ENCODE data around the gene CDC42EP2. TPM values are rescaled to one million over a fixed set of nuclear protein-coding genes. Genes with fewer than 3 reads are reported as not detected.

The CDC42EP2 gene
- total RNA-seq, 2 experiments from 2014 or later, result 0.96 TPM; not detected in 1

- Mint-ChIP-seq H3K4me1 (ENCODE audit: low read depth) (peaks cover 44% of the 10 kb centered on the region), H3K4me3 (peak overlapping the region; percentile 92), H3K27me3 (no peaks in the 10 kb centered on the region), H3K27ac (peak overlapping the region; percentile 92), H3K9me3 (no peaks in the 10 kb centered on the region), H3K36me3 (ENCODE audit: low read depth) (peaks cover 38% of the 10 kb centered on the region)
- intact Hi-C loops (cut with DNase I, micrococcal nuclease), result loop anchor here (5.0 kb wide), 2 partner anchors 72 to 107 kb away; partner anchors contain the start of gene POLA2 (in 2 of the 2)
- ATAC-seq (ENCODE audit: poor library complexity) (no peak), DNase-seq (no peak)
- TF ChIP-seq, protein P1, sequence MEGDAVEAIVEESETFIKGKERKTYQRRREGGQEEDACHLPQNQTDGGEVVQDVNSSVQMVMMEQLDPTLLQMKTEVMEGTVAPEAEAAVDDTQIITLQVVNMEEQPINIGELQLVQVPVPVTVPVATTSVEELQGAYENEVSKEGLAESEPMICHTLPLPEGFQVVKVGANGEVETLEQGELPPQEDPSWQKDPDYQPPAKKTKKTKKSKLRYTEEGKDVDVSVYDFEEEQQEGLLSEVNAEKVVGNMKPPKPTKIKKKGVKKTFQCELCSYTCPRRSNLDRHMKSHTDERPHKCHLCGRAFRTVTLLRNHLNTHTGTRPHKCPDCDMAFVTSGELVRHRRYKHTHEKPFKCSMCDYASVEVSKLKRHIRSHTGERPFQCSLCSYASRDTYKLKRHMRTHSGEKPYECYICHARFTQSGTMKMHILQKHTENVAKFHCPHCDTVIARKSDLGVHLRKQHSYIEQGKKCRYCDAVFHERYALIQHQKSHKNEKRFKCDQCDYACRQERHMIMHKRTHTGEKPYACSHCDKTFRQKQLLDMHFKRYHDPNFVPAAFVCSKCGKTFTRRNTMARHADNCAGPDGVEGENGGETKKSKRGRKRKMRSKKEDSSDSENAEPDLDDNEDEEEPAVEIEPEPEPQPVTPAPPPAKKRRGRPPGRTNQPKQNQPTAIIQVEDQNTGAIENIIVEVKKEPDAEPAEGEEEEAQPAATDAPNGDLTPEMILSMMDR (IDR thresholded peaks at IDR 0.05), result no peak
- ChIA-PET CTCF (interaction anchor here (0.9 to 6.9 kb wide), 5 partner anchors 8 to 109 kb away, joined by 3 to 55 read pairs (median 4); partner anchors contain the start of gene CDC42EP2), POLR2A (interaction anchor here (0.9 to 3.5 kb wide), 7 partner anchors 14 to 1509 kb away, joined by 3 to 42 read pairs (median 5); partner anchors contain the start of genes CFL1, MALAT1 and RCE1)
- no peaks in the 10 kb centered on the region for H3K27me3 ChIP-seq (ENCODE audit: control insufficient read depth in 1 of 2, insufficient read depth in 2 of 2, low read length in 2 of 2)
- H3K36me3 ChIP-seq (ENCODE audit: insufficient read depth, low read length), result peaks cover 9% of the 10 kb centered on the region
- peaks cover 26% of the 10 kb centered on the region for H3K4me1 ChIP-seq (ENCODE audit: insufficient read depth, low read length)
- H3K27ac ChIP-seq (ENCODE audit: low read depth in 1 of 2, low read length in 2 of 2), result no peak overlapping the region
- H3K9me3 ChIP-seq (ENCODE audit: control insufficient read depth in 1 of 2, insufficient read depth in 1 of 2, low read length in 2 of 2), result no peaks in the 10 kb centered on the region
- peak overlapping the region; percentile 99 for H3K4me3 ChIP-seq (ENCODE audit: low read length)
These were observed 20.1 kb downstream of the CDC42EP2 start for GRCh38 chr11:65334696-65335295.

DNA sequence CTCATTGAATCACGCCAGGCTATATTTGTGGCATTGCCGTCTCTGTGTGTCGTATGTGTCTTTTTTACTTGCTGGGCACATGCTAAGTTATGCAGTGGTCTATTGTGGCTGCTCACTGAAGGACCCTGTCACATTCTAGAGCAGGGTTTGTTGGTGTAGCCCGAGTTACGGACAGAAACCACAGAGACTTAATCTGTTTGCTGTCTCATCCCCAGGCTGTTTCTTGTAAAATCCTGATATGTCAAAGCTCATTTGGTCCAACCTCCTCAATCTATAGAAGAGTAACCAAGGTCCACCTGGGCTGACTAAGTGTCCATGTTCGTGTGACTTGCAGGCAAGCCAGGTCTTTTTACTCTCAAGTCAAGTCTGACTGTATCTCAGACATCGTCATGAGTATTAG is 24.0 kb downstream of the CDC42EP2 start:
- peak overlapping the region; percentile 10 for H3K27ac Mint-ChIP-seq

GRCh38 chr11:65340226-65340625 is 25.6 kb downstream of the CDC42EP2 start:
- H3K4me1 ChIP-seq (ENCODE audit: insufficient read depth, low read length), result peaks cover 16% of the 10 kb centered on the region
- H3K9me3 Mint-ChIP-seq, result no peaks in the 10 kb centered on the region
- DNase-seq (no peak), ATAC-seq (ENCODE audit: poor library complexity) (no peak)
- H3K27me3 ChIP-seq (ENCODE audit: control insufficient read depth in 1 of 2, insufficient read depth in 2 of 2, low read length in 2 of 2), result no peaks in the 10 kb centered on the region
- H3K9me3 ChIP-seq (ENCODE audit: control insufficient read depth in 1 of 2, insufficient read depth in 1 of 2, low read length in 2 of 2), result no peaks in the 10 kb centered on the region
- TF ChIP-seq, protein P1 (IDR thresholded peaks at IDR 0.05), result no peak
- H3K4me1 Mint-ChIP-seq (ENCODE audit: low read depth), result peaks cover 31% of the 10 kb centered on the region
- H3K27ac ChIP-seq (ENCODE audit: low read depth in 1 of 2, low read length in 2 of 2), result no peak overlapping the region
- H3K36me3 Mint-ChIP-seq (ENCODE audit: low read depth), result peaks cover 75% of the 10 kb centered on the region
- H3K27me3 Mint-ChIP-seq, result no peaks in the 10 kb centered on the region
- intact Hi-C loops (cut with DNase I, micrococcal nuclease), result no loop called here
- peak overlapping the region; percentile 6 for H3K27ac Mint-ChIP-seq
- no peak overlapping the region for H3K4me3 Mint-ChIP-seq
- ChIA-PET CTCF (interaction anchor here (0.8 to 1.3 kb wide), 2 partner anchors 9 to 10 kb away, joined by 3 to 4 read pairs; no protein-coding TSS in a partner anchor), POLR2A (no interaction called here)
- H3K4me3 ChIP-seq (ENCODE audit: low read length), result no peak overlapping the region
- peaks cover 62% of the 10 kb centered on the region for H3K36me3 ChIP-seq (ENCODE audit: insufficient read depth, low read length)

More for the DNA sequence above, 24.0 kb downstream of the CDC42EP2 start:
- TF ChIP-seq, protein P1 (IDR thresholded peaks at IDR 0.05), result no peak
- Histone ChIP-seq H3K27me3 (ENCODE audit: control insufficient read depth in 1 of 2, insufficient read depth in 2 of 2, low read length in 2 of 2) (no peaks in the 10 kb centered on the region), H3K36me3 (ENCODE audit: insufficient read depth, low read length) (peaks cover 47% of the 10 kb centered on the region), H3K4me3 (ENCODE audit: low read length) (no peak overlapping the region), H3K9me3 (ENCODE audit: control insufficient read depth in 1 of 2, insufficient read depth in 1 of 2, low read length in 2 of 2) (no peaks in the 10 kb centered on the region), H3K4me1 (ENCODE audit: insufficient read depth, low read length) (peaks cover 24% of the 10 kb centered on the region), H3K27ac (ENCODE audit: low read depth in 1 of 2, low read length in 2 of 2) (no peak overlapping the region)
- intact Hi-C loops (cut with DNase I, micrococcal nuclease), result no loop called here
- DNase-seq (no peak), ATAC-seq (ENCODE audit: poor library complexity) (no peak)
- Mint-ChIP-seq H3K36me3 (ENCODE audit: low read depth) (peaks cover 71% of the 10 kb centered on the region), H3K9me3 (no peaks in the 10 kb centered on the region), H3K4me3 (peak overlapping the region; percentile 3), H3K27me3 (no peaks in the 10 kb centered on the region), H3K4me1 (ENCODE audit: low read depth) (peaks cover 43% of the 10 kb centered on the region)
- ChIA-PET CTCF (interaction anchor here (1.3 kb wide), 1 partner anchor 8 kb away, joined by 4 read pairs; no protein-coding TSS in a partner anchor), POLR2A (interaction anchor here (0.9 kb wide), 1 partner anchor 23 kb away, joined by 3 read pairs; no protein-coding TSS in a partner anchor)

Measured in CD4-positive, alpha-beta T cell (primary cell).